ENCODE measurements around the gene MPHOSPH9.

- TF ChIP-seq CTCF (IDR thresholded peaks at IDR 0.05) (no peak), ZFX (IDR thresholded peaks at IDR 0.05; ENCODE audit: borderline replicate concordance) (no peak)
These were observed 5.2 kb downstream of the MPHOSPH9 start for GRCh38 chr12:123227581-123228258.

Data from 22Rv1 (cell line).